Caco-2 (cell line): ENCODE data around the gene PVR. TPM values are rescaled to one million over a fixed set of nuclear protein-coding genes. Genes with fewer than 3 reads are reported as not detected.

Experiments
- BruUV-seq: library from RNA; stranded (reverse); fragments of 400-500 nt; replicated peaks from 2 replicates; lab custom pipeline; 2021; lab: Mats Ljungman, UMichigan
- CTCF ChIA-PET: fragments of 300-600 bp; sonication (Branson Sonifier 250); formaldehyde crosslinking; loops from one replicate; lab custom pipeline; 2022; ENCODE audit warnings: antibody characterized with exemption; lab: Charles Lee
- POLR2A ChIA-PET: fragments of 300-600 bp; sonication (Branson Sonifier 250); formaldehyde crosslinking; loops from one replicate; lab custom pipeline; 2022; ENCODE audit warnings: antibody characterized with exemption; lab: Charles Lee
- DNase-seq, 2 experiments: peaks; one replicate each; pipeline versions ENCODE4 v3.0.0 to v3.0.0-alpha.2; 2020 to 2022
- H3K27me3 ChIP-seq: replicated peaks from 2 replicates; pipeline ENCODE4 v1.6.0; 2011; ENCODE audit warnings: low read length; ENCODE audit not compliant: control insufficient read depth, insufficient read depth
- H3K36me3 ChIP-seq: 2 replicates; pipeline ENCODE4 v1.5.1; 2011; ENCODE audit warnings: low read length; ENCODE audit not compliant: control insufficient read depth, insufficient read depth
- H3K4me1 ChIP-seq: fragments of 250-450 bp; sonication (Bioruptor Pico); 2 replicates; pipeline ENCODE4 v1.5.1; 2020; ENCODE audit warnings: mild to moderate bottlenecking
- H3K4me3 ChIP-seq: 2 replicates; pipeline ENCODE4 v1.5.1; 2011; ENCODE audit warnings: low read depth, mild to moderate bottlenecking, control low read depth, low read length
- H3K9me3 ChIP-seq: fragments of 250-450 bp; sonication (Bioruptor Pico); 2 replicates; pipeline ENCODE4 v1.5.1; 2020; ENCODE audit warnings: mild to moderate bottlenecking, moderate library complexity
- H3K27ac Mint-ChIP-seq: one replicate; pipeline ENCODE4 v1.8.0; 2022; ENCODE audit warnings: mixed read lengths; ENCODE audit not compliant: unreplicated experiment
- H3K27me3 Mint-ChIP-seq: one replicate; pipeline ENCODE4 v1.8.0; 2022; ENCODE audit warnings: mixed read lengths; ENCODE audit not compliant: insufficient read depth, unreplicated experiment
- H3K36me3 Mint-ChIP-seq: one replicate; pipeline ENCODE4 v1.8.0; 2022; ENCODE audit warnings: mild to moderate bottlenecking, mixed read lengths; ENCODE audit not compliant: insufficient read depth, unreplicated experiment
- H3K4me1 Mint-ChIP-seq: one replicate; pipeline ENCODE4 v1.8.0; 2022; ENCODE audit warnings: low read depth, mixed read lengths; ENCODE audit not compliant: unreplicated experiment
- H3K4me3 Mint-ChIP-seq: one replicate; pipeline ENCODE4 v1.8.0; 2022; ENCODE audit warnings: mild to moderate bottlenecking, moderate library complexity, mixed read lengths; ENCODE audit not compliant: unreplicated experiment
- H3K9me3 Mint-ChIP-seq: one replicate; pipeline ENCODE4 v1.8.0; 2022; ENCODE audit warnings: mixed read lengths; ENCODE audit not compliant: unreplicated experiment
- intact Hi-C: fragments of 100-400 bp; cut with micrococcal nuclease; formaldehyde crosslinking; loops from one replicate; pipeline ENCODE4 v1.10.0; 2022; ENCODE audit not compliant: unreplicated experiment
- total RNA-seq: library from RNA; stranded (reverse); gene quantifications from 2 replicates; pipeline ENCODE4 v1.2.3, GENCODE V29; 2022
- TF ChIP-seq, protein P1 (sequence below), 2 experiments: fragments of 200-600 bp in 1 of 2; IDR thresholded peaks; 1 replicate in 1 of 2; 2 replicates in 1 of 2; pipeline versions ENCODE4 v1.5.1 to v1.8.0; 2011 to 2022; ENCODE audit warnings: antibody characterized with exemption in 1 of 2, control low read depth in 1 of 2, inconsistent platforms in 1 of 2, low read depth in 1 of 2, low read length in 1 of 2, mild to moderate bottlenecking in 1 of 2, moderate library complexity in 1 of 2; ENCODE audit not compliant: insufficient read depth in 1 of 2, severe bottlenecking in 1 of 2, unreplicated experiment in 1 of 2

Gene PVR
- total RNA-seq, 1 experiment from 2014 or later = 86.5 TPM

DNA sequence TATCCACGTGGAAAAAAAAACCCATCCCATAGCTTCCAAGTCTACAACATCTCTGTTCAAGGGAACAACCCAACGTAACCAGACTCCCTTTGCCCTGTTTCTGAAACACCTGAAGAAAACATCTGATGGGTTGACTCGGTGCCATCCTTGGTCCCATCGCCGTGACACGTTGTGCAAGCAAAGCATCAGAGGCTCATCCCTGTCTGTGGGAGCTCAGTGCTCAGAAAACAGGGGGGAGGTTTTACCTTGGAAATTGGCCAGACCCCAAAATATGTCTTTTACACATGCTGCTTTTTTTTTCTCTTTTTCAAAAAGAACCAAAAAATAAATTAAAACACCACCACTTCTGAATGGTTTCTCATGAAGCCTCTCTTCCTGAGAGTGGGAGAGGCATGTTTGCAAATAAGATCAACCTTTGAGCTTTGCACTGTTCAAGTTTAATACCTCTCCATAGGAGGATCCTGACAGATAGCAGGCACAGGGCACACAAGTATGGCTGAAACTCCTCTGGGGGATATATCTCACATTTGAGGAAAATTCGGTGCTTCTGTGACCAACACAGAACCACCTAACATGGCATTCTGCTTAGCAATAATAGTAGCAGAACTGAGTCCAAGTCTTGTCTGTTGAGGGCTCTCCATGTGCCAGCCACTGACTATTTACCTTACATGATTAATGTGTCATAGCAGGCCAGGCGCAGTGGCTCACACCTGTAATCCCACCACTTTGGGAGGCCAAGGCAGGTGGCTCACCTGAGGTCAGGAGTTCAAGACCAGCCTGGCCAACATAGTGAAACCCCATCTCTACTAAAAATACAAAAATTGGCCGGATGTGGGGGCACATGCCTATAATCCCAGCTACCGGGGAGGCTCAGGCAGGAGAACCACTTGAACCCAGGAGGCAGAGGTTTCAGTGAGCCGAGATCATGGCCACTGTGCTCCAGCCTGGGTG is 7.0 kb upstream of the PVR start:
- intact Hi-C loops = no loop called here
- peaks cover 51% of the 10 kb centered on the region for H3K4me1 Mint-ChIP-seq
- CTCF ChIA-PET = interaction anchor here (1.4 to 1.8 kb wide), 2 partner anchors 48 to 66 kb away, joined by 4 to 6 read pairs; no protein-coding TSS in a partner anchor

GRCh38 chr19:44637390-44637764 is 6.3 kb upstream of the PVR start:
- H3K4me1 ChIP-seq = peaks cover 49% of the 10 kb centered on the region
- POLR2A ChIA-PET = no interaction called here
- BruUV-seq = no TSS peak
- peaks cover 2% of the 10 kb centered on the region; the same call in 1 of the 2 replicates for H3K36me3 ChIP-seq
- intact Hi-C loops = no loop called here
- no peaks in the 10 kb centered on the region for H3K27me3 ChIP-seq
- TF ChIP-seq, protein P1, sequence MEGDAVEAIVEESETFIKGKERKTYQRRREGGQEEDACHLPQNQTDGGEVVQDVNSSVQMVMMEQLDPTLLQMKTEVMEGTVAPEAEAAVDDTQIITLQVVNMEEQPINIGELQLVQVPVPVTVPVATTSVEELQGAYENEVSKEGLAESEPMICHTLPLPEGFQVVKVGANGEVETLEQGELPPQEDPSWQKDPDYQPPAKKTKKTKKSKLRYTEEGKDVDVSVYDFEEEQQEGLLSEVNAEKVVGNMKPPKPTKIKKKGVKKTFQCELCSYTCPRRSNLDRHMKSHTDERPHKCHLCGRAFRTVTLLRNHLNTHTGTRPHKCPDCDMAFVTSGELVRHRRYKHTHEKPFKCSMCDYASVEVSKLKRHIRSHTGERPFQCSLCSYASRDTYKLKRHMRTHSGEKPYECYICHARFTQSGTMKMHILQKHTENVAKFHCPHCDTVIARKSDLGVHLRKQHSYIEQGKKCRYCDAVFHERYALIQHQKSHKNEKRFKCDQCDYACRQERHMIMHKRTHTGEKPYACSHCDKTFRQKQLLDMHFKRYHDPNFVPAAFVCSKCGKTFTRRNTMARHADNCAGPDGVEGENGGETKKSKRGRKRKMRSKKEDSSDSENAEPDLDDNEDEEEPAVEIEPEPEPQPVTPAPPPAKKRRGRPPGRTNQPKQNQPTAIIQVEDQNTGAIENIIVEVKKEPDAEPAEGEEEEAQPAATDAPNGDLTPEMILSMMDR (IDR thresholded peaks at IDR 0.05; ENCODE audit: insufficient read depth in 1 of 2, low read depth in 1 of 2, low read length in 1 of 2, severe bottlenecking in 1 of 2, unreplicated experiment in 1 of 2) = no peak
- Mint-ChIP-seq H3K27me3 (no peaks in the 10 kb centered on the region), H3K9me3 (peaks cover 9% of the 10 kb centered on the region), H3K36me3 (peaks cover 13% of the 10 kb centered on the region), H3K27ac (peak overlapping the region; percentile 61), H3K4me3 (peak overlapping the region; percentile 22), H3K4me1 (peaks cover 51% of the 10 kb centered on the region)
- H3K4me3 ChIP-seq = no peak overlapping the region
- H3K9me3 ChIP-seq = peaks cover 5% of the 10 kb centered on the region
- CTCF ChIA-PET = interaction anchor here (1.8 kb wide), 1 partner anchor 66 kb away, joined by 6 read pairs; no protein-coding TSS in a partner anchor
- no peak for DNase-seq

More for the DNA sequence above, 7.0 kb upstream of the PVR start:
- H3K4me3 Mint-ChIP-seq = no peak overlapping the region
- no peaks in the 10 kb centered on the region for H3K27me3 Mint-ChIP-seq
- POLR2A ChIA-PET = interaction anchor here (0.7 kb wide), 1 partner anchor 34 kb away, joined by 3 read pairs; no protein-coding TSS in a partner anchor
- peaks cover 9% of the 10 kb centered on the region for H3K9me3 Mint-ChIP-seq
- BruUV-seq = no TSS peak
- H3K27ac Mint-ChIP-seq = no peak overlapping the region
- no peaks in the 10 kb centered on the region for H3K27me3 ChIP-seq
- TF ChIP-seq, protein P1 (IDR thresholded peaks at IDR 0.05; ENCODE audit: insufficient read depth in 1 of 2, low read depth in 1 of 2, low read length in 1 of 2, severe bottlenecking in 1 of 2, unreplicated experiment in 1 of 2) = no peak
- DNase-seq = no peak
- peaks cover 2% of the 10 kb centered on the region; the same call in 1 of the 2 replicates for H3K36me3 ChIP-seq
- H3K4me3 ChIP-seq = no peak overlapping the region
- H3K36me3 Mint-ChIP-seq = peaks cover 13% of the 10 kb centered on the region
- peaks cover 5% of the 10 kb centered on the region for H3K9me3 ChIP-seq
- H3K4me1 ChIP-seq = peaks cover 49% of the 10 kb centered on the region

GRCh38 chr19:44640518-44640917 is 3.2 kb upstream of the PVR start:
- TF ChIP-seq, protein P1 (IDR thresholded peaks at IDR 0.05; ENCODE audit: insufficient read depth in 1 of 2, low read depth in 1 of 2, low read length in 1 of 2, severe bottlenecking in 1 of 2, unreplicated experiment in 1 of 2) = no peak

More at GRCh38 chr19:44640518-44640917, 3.2 kb upstream of the PVR start:
- Histone ChIP-seq H3K27me3 (no peaks in the 10 kb centered on the region), H3K4me3 (no peak overlapping the region), H3K36me3 (no peaks in the 10 kb centered on the region), H3K4me1 (peaks cover 55% of the 10 kb centered on the region), H3K9me3 (no peaks in the 10 kb centered on the region; the same call in 1 of the 2 replicates)
- no peaks in the 10 kb centered on the region for H3K27me3 Mint-ChIP-seq
- no TSS peak for BruUV-seq
- ChIA-PET CTCF (interaction anchor here (1.0 kb wide), 1 partner anchor 30 kb away, joined by 4 read pairs; no protein-coding TSS in a partner anchor), POLR2A (no interaction called here)
- peak overlapping the region; percentile 85 for H3K27ac Mint-ChIP-seq
- DNase-seq = no peak
- H3K4me1 Mint-ChIP-seq = peaks cover 39% of the 10 kb centered on the region
- peaks cover 26% of the 10 kb centered on the region for H3K36me3 Mint-ChIP-seq
- H3K9me3 Mint-ChIP-seq = peaks cover 2% of the 10 kb centered on the region
- intact Hi-C loops = no loop called here
- peak overlapping the region; percentile 52 for H3K4me3 Mint-ChIP-seq
